ENCODE results near the gene UBIAD1. TPM values are rescaled to one million over a fixed set of nuclear protein-coding genes. Genes with fewer than 3 reads are reported as not detected.

UBIAD1 gene
- total and polyA plus RNA-seq, 2 experiments from 2014 or later = 13.7 to 31.6 TPM

DNA sequence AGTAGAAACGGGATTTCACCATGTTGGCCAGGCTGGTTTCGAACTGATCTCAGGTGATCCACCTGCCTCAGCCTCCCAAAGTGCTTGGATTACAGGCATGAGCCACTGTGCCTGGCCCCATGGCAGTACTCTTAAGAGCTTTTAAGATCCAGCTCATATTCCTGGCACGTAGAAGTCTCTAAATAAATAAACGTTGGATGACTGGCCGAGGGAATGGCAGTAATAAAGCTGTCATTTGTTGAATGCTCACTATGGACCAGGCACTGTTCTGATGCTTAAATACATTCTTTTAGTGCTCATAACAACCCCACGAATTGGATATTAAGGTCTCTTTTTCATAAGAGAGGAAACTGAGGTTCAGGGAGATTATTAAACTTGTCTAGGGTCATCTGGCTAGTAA, 20.9 kb downstream of the UBIAD1 start:
- ATAC-seq = no peak
- Histone ChIP-seq H2AFZ (no peak overlapping the region), H3K27ac (ENCODE audit: low read depth) (no peak overlapping the region), H3K79me2 (replicated peaks; ENCODE audit: insufficient read depth) (peaks cover 3% of the 10 kb centered on the region), H3K27me3 (ENCODE audit: insufficient read depth) (no peaks in the 10 kb centered on the region), H3K9me2 (ENCODE audit: insufficient read depth) (no peaks in the 10 kb centered on the region; the same call in 1 of the 2 replicates), H3F3A (replicated peaks; ENCODE audit: low read depth) (no peaks in the 10 kb centered on the region), H3K36me3 (ENCODE audit: insufficient read depth) (no peaks in the 10 kb centered on the region), H4K20me1 (replicated peaks; ENCODE audit: insufficient read depth) (no peaks in the 10 kb centered on the region; the same call in 1 of the 2 replicates), H3K4me1 (ENCODE audit: insufficient read depth) (0 out of 2 replicates have a peak, but pooled peaks cover 4% of the 10 kb centered on the region), H3K4me3 (no peak overlapping the region), H3K4me2 (no peak overlapping the region)
- Mint-ChIP-seq H3K27me3 (ENCODE audit: insufficient read depth, low read depth, poor library complexity) (peaks cover 6% of the 10 kb centered on the region), H3K36me3 (ENCODE audit: low read depth) (peaks cover 32% of the 10 kb centered on the region), H3K4me3 (no peak overlapping the region), H3K4me1 (peaks cover 10% of the 10 kb centered on the region), H3K9me3 (no peaks in the 10 kb centered on the region), H3K27ac (no peak overlapping the region)
- TF ChIP-seq EZH2 (IDR thresholded peaks at IDR 0.05; ENCODE audit: low read depth, unreplicated experiment) (no peak), ZNF331 (CRISPR knock-in tag; IDR thresholded peaks at IDR 0.05; ENCODE audit: low read depth) (no peak), STAT1 (IDR thresholded peaks at IDR 0.05; ENCODE audit: unreplicated experiment) (no peak), JUNB (IDR thresholded peaks at IDR 0.05; ENCODE audit: unreplicated experiment) (no peak)
- TF ChIP-seq, protein P1, sequence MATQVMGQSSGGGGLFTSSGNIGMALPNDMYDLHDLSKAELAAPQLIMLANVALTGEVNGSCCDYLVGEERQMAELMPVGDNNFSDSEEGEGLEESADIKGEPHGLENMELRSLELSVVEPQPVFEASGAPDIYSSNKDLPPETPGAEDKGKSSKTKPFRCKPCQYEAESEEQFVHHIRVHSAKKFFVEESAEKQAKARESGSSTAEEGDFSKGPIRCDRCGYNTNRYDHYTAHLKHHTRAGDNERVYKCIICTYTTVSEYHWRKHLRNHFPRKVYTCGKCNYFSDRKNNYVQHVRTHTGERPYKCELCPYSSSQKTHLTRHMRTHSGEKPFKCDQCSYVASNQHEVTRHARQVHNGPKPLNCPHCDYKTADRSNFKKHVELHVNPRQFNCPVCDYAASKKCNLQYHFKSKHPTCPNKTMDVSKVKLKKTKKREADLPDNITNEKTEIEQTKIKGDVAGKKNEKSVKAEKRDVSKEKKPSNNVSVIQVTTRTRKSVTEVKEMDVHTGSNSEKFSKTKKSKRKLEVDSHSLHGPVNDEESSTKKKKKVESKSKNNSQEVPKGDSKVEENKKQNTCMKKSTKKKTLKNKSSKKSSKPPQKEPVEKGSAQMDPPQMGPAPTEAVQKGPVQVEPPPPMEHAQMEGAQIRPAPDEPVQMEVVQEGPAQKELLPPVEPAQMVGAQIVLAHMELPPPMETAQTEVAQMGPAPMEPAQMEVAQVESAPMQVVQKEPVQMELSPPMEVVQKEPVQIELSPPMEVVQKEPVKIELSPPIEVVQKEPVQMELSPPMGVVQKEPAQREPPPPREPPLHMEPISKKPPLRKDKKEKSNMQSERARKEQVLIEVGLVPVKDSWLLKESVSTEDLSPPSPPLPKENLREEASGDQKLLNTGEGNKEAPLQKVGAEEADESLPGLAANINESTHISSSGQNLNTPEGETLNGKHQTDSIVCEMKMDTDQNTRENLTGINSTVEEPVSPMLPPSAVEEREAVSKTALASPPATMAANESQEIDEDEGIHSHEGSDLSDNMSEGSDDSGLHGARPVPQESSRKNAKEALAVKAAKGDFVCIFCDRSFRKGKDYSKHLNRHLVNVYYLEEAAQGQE (IDR thresholded peaks at IDR 0.05; ENCODE audit: unreplicated experiment) = no peak
- TF ChIP-seq, protein P2, sequence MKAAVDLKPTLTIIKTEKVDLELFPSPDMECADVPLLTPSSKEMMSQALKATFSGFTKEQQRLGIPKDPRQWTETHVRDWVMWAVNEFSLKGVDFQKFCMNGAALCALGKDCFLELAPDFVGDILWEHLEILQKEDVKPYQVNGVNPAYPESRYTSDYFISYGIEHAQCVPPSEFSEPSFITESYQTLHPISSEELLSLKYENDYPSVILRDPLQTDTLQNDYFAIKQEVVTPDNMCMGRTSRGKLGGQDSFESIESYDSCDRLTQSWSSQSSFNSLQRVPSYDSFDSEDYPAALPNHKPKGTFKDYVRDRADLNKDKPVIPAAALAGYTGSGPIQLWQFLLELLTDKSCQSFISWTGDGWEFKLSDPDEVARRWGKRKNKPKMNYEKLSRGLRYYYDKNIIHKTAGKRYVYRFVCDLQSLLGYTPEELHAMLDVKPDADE (IDR thresholded peaks at IDR 0.05) = no peak
- no peak for DNase-seq (ENCODE audit: low spot score)

DNA sequence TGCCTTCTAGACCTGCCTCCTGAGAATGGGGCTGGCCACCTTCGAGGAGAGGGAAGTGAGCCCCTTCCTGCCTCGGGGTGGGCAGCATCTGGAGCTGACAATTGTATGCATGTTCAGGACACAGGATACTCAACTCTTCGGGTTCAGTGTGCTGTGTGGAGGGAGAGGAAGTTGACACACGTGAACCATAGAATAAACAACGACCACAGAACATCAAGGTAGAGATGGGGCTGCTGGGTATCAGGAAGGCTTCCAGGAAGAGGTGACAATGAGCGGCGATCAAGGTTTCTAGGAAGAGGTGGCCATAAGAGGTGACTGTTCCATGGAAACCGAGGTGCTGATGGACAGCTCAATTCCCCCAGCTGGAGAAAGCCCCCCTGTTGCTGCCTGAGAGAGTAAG, 22.0 kb downstream of the UBIAD1 start:
- Histone ChIP-seq H3K36me3 (ENCODE audit: insufficient read depth) (no peaks in the 10 kb centered on the region), H3K79me2 (replicated peaks; ENCODE audit: insufficient read depth) (no peaks in the 10 kb centered on the region), H3K4me3 (no peak overlapping the region), H3K4me2 (no peak overlapping the region), H3K27me3 (ENCODE audit: insufficient read depth) (no peaks in the 10 kb centered on the region), H4K20me1 (replicated peaks; ENCODE audit: insufficient read depth) (no peaks in the 10 kb centered on the region; the same call in 1 of the 2 replicates), H3K27ac (ENCODE audit: low read depth) (no peak overlapping the region), H3K4me1 (ENCODE audit: insufficient read depth) (peaks cover 15% of the 10 kb centered on the region), H3K9me2 (ENCODE audit: insufficient read depth) (no peaks in the 10 kb centered on the region; the same call in 1 of the 2 replicates), H3F3A (replicated peaks; ENCODE audit: low read depth) (0 out of 2 replicates have a peak, but pooled peaks cover 5% of the 10 kb centered on the region), H2AFZ (no peak overlapping the region)
- no peak overlapping the region for H3K27ac Mint-ChIP-seq
- DNase-seq (ENCODE audit: low spot score) (no peak), ATAC-seq (no peak)
- no peaks in the 10 kb centered on the region for H3K9me3 Mint-ChIP-seq
- peaks cover 8% of the 10 kb centered on the region for H3K27me3 Mint-ChIP-seq (ENCODE audit: insufficient read depth, low read depth, poor library complexity)
- H3K36me3 Mint-ChIP-seq (ENCODE audit: low read depth) = peaks cover 28% of the 10 kb centered on the region
- H3K4me3 Mint-ChIP-seq = no peak overlapping the region
- H3K4me1 Mint-ChIP-seq = peaks cover 17% of the 10 kb centered on the region
- TF ChIP-seq, protein P1 (IDR thresholded peaks at IDR 0.05; ENCODE audit: unreplicated experiment) = no peak
- TF ChIP-seq, protein P3, sequence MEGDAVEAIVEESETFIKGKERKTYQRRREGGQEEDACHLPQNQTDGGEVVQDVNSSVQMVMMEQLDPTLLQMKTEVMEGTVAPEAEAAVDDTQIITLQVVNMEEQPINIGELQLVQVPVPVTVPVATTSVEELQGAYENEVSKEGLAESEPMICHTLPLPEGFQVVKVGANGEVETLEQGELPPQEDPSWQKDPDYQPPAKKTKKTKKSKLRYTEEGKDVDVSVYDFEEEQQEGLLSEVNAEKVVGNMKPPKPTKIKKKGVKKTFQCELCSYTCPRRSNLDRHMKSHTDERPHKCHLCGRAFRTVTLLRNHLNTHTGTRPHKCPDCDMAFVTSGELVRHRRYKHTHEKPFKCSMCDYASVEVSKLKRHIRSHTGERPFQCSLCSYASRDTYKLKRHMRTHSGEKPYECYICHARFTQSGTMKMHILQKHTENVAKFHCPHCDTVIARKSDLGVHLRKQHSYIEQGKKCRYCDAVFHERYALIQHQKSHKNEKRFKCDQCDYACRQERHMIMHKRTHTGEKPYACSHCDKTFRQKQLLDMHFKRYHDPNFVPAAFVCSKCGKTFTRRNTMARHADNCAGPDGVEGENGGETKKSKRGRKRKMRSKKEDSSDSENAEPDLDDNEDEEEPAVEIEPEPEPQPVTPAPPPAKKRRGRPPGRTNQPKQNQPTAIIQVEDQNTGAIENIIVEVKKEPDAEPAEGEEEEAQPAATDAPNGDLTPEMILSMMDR (conservative IDR thresholded peaks at IDR 0.05; ENCODE audit: low read depth in 2 of 2) = no peak
- TF ChIP-seq, protein P2 (IDR thresholded peaks at IDR 0.05) = no peak
- TF ChIP-seq NANOG (IDR thresholded peaks at IDR 0.05; ENCODE audit: borderline replicate concordance) (no peak), EZH2phosphoT487 (IDR thresholded peaks at IDR 0.05; ENCODE audit: unreplicated experiment) (no peak), EZH2 (IDR thresholded peaks at IDR 0.05; ENCODE audit: low read depth, unreplicated experiment) (no peak)
